Stimulated activated CD4-positive, alpha-beta T cell treated with anti-CD3 and anti-CD28 coated beads, TNF-alpha, amount 100 ng/mL, for 24 hours (primary cell): ENCODE measurements around the gene TFG.
"Not testable (repeated sequence)": the region's sequence is repeated elsewhere in the genome, so short reads cannot be mapped to it uniquely, and the experiment has no call there.

Experiments
- DNase-seq, 3 experiments: peaks; one replicate each; pipeline ENCODE4 v3.0.0-alpha.2; 2020; ENCODE audit warnings: low read depth in 3 of 3

Gene TFG

DNA sequence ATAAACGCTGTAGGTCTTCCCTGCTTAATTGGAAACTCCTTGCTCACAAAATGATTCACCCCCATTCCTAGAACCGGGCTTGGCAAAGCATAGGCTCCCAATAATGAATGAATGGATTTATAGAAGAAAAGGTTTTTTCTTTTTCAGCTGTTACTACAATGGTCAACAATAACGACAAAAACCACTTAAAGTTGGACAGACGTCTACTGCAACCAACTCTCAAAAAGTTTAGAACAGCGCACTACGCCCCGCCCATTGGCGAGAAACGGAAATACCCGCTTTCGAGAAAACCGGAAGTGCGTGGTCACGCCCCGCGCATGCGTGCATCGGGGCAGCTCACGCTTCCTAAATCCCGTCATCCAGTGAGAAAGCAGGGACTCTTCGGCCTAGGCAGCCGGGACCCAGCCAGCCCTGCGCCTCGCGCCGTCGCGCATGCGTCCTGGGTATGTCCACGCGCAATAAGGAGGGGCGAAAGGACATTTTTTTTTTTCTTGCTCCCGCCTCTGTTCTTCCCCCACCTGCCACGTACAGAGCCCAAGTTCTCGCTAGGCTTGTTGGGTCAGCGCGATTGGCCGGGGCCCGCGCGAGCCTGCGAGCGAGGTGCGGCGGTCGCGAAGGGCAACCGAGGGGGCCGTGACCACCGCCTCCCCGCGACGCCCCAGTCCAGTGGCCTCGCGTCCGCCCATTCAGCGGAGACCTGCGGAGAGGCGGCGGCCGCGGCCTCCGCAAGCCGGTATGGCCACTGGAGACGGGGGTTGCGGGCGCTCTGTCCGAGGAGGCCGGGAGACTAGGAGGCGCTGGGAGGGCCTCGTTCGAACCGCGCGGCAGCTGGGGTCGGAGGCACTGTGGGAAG lies at the start of gene TFG:
Gene TFG (plus strand): TSS at position 506 of the 853 bp plus-strand sequence. CDS start 4,192 bp downstream, outside the sequence.
- DNase-seq: peak; percentile 95 to 96 (median 96)

DNA sequence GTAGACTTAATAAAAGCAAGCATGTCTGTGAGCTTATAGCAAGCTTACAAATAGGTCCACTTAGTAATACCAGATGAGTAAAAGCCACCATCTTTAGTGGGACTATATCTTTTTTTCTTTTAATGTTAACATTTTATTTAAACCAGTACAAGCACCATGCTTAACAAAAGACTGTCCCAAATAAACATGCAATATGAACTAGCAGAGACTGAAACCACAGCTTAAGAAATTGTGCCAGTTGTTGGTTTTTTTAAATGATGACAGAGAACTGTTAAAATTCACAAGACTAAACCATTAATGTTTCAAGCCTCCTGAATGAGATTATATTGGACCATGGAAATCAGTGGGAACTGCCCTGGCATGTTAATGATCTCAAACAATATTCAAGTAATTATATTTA lies 48.0 kb upstream of the TFG start:
- DNase-seq: not testable (repeated sequence)

- no peak for DNase-seq
Measured at GRCh38 chr3:100662113-100662823, 47.0 kb upstream of the TFG start.

DNA sequence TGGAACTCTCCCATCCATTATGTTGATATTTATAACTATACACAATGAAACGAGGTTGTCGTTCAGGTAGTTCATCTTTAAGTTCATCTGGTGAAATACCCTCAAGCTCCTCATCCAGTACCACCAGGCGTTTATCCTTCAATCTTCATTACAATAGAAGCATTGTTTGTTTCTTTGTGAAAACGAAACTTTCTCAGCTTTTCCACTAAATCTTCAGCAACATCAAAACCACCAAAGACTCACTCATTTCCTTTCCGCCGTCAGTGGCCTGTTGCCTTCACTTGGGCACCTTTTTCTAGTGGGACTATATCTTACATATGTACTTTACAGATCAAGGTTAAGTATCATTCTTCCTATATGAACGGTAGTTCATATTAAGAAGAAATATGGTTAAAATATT lies 44.1 kb upstream of the TFG start:
- DNase-seq: peak in 1 of 3 experiments; percentile 8

DNA sequence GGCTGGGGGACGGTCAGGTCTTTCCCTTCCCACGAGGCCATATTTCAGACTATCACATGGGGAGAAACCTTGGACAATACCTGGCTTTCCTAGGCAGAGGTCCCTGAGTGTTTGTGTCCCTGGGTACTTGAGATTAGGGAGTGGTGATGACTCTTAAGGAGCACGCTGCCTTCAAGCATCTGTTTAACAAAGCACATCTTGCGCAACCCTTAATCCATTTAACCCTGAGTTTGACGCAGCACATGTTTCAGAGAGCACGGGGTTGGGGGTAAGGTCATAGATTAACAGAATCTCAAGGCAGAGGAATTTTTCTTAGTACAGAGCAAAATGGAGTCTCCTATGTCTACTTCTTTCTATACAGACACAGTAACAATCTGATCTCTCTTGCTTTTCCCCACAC lies 42.6 kb upstream of the TFG start:
- not testable (repeated sequence) for DNase-seq

GRCh38 chr3:100667316-100667715 lies 42.0 kb upstream of the TFG start:
- DNase-seq: not testable (repeated sequence)

- DNase-seq: not testable (repeated sequence)
Measured at GRCh38 chr3:100670995-100671394, 38.3 kb upstream of the TFG start.

DNA sequence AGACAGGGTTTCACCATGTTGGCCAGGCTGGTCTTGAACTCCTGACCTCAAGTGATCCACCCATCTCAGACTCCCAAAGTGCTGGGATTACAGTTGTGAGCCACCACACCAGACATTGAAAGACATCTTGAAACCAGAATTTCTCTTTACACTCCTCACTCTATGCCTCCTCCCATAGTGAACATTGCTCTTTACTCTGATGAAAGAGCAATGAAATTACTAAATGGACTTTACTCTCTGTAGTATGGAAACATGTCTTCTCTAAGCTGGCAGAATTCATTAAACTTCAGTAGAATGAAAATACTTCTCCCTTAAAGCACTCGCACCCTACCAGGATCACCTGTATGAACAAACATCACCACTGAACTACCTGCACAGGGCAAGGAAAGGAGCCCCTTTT lies 27.8 kb upstream of the TFG start:
- DNase-seq: no peak

GRCh38 chr3:100682056-100682853 lies 27.0 kb upstream of the TFG start:
- DNase-seq: no peak

DNA sequence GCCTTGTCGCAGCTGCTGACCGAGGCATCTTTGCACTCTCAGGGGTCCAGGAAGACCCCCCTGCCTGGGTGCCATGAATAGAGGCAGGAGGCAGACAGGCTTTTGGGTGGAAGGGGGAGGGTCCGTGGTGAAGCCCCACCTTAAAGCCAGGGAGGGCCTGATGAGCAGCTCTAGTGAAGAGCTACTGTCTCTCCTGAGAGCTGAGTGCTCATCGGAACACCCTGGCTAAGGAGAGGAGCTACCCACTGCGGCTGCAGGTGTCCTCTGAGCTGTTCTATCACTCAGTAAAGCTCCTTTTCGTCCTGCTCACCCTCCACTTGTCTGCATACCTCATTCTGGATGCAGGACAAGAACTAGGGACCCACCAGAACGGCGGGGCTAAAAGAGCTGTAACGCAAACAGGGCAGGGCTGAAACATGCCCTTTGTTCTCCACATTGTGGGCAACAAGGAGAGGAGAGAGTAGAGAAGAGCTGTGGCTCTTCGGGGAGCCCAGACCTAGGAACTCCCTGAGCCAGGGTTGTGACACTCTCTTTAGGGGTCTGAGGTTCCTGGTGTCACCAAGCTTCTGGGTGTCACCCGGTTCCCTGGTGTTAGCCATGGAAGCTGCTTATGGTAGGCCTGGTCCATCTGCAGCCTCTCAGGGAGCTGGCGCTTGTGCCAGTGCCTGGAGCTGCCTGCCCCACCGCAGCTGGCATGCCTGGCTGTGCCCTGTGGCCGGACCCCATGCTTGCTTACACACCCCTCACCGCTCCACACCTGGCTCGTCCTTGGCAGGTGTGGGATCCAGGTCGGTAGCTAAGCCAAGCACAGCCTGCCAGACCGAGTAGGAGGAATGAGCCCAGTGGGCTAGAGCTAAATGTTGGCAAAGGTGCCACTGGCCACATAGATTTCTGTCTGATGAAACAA lies 26.2 kb upstream of the TFG start:
- no peak for DNase-seq

GRCh38 chr3:100693225-100693624 lies 16.1 kb upstream of the TFG start:
- no peak for DNase-seq

DNA sequence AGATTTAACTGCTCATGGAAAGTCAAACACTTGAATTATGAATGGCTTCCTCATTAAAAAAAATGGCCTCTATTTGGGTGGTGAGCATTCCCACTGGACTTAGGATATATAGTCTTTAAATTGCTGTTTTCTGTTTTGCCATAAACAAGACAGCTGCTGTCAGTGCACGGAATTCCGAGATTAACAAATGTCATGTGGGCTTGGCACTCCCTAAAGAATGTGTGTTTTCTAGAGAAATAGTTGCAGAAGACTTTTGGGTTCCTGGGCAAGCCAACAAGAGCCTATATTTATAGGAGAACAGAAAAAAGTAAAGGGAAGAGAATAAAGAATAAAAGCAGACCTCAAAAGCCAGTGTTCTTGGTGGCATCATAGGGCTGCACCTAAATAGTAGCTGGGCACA lies 13.6 kb upstream of the TFG start:
- no peak for DNase-seq

- no peak for DNase-seq
Measured at GRCh38 chr3:100696161-100696560, 13.1 kb upstream of the TFG start.

DNA sequence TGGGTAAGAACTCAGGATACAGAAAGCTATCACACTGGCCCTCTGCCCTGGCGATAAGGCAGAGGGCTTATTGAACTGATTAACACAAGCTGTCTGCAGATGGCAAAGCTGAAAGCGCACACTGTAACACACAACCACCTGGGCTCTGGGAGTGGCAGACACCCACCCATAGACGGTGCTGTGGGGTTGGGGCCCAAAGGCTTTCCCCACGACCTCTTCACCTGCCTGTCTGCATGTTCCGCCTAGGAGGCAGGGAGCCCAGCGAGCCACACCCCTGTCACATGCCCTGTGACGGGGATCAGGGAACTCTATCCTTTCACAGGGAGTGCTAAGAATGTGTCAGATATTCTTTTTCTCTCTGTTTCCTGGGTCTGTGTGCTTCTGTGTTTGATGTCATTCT lies 12.1 kb upstream of the TFG start:
- DNase-seq: no peak

DNA sequence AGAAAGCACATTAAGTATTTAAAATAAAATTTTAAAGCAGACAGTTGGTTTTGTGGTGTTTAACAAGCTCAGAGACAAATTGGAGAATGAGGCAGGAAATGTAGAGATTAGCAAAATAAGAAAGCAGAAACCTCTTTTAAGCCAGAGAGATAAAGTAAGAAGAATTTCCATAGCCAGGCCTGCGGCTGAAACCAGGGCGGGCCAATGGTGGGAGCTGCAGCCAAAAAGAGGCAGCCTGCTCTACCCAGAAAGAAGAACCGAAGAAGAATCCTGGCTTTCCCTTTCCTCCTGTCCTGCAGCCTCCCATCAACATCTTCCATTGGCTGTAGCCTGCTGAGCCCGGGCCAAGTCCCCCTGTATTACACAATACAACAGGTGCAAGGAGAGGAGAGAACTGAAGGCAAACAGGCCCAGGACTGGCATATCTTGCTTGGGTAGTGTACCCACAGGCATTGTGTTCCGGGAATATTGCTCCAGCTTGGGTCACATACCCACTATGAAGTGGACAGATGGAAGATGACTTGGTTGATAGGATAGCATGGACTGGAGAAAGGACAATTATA lies 11.5 kb upstream of the TFG start:
- DNase-seq: no peak

GRCh38 chr3:100698736-100699135 lies 10.6 kb upstream of the TFG start:
- no peak for DNase-seq

GRCh38 chr3:100700708-100701107 lies 8.6 kb upstream of the TFG start:
- DNase-seq: no peak

DNA sequence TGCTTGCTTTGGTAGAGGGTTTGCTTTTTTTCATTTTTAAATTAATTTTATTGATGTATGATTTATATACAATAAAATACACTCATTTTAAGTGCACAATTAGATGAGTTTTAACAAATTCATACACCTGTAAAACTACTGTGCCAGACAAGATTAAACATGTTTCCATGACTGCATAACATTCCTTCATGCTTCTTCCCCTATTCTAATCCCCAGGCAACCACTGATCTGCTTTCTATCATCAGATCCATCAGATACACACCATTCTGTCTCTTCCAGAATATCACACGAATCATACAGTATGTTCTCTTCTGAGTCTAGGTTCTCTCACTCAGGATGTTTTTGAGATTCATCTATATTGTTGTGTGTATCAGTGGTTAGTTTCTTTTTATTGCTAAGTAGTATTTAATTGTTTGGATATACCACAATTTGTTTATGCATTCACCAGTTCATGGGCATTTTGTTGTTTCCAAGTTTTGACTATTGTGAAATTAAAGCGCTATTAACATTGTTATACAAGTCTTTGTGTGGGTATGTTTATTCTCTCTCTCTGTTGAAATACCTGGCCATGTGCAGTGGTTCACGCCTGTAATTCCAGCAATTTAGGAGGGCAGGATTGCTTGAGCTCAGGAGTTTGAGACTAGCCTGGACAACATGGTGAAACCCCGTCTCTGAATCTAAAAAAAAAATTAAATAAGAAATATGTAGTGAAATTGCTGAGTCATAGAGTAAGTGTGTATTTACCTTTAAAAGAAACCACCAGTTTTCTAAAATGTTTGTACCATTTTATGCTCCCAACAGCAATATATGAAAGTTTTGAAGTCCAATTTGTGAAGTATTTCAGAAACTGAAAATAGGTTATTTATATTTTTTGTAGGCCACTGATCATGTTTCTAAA lies 7.0 kb upstream of the TFG start:
- DNase-seq: no peak

- no peak for DNase-seq
Measured at GRCh38 chr3:100702980-100703345, 6.3 kb upstream of the TFG start.

DNA sequence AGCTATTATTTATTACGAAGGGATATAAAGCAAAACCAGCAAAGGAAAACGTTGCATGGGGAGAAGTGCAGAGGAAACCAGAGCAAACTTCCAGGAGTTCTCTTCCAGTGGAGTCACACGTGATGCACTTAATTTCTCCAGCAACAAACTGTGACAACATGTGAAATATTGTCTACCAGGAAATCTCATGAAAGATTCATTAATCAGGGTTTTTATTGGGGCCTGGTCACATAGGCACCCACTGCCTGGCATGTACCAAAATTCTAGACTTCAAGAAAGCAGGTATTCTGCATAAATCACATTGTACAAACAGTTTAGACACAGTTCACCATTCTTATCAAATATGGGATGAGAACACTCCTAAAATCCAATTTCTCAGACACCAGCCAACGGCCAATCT lies 5.4 kb upstream of the TFG start:
- no peak for DNase-seq
